IPS-18a (cell line): ENCODE measurements around the gene SCYGR7.
"Not testable (repeated sequence)": the region's sequence is repeated elsewhere in the genome, so short reads cannot be mapped to it uniquely, and the experiment has no call there.

Experiments
- H3K27ac ChIP-seq: one replicate; pipeline ENCODE4 v1.5.1; 2013; ENCODE audit warnings: low read length
- H3K27me3 ChIP-seq: one replicate; pipeline ENCODE4 v1.6.1; 2013; ENCODE audit warnings: mild to moderate bottlenecking, low read length; ENCODE audit not compliant: control insufficient read depth, insufficient read depth
- H3K36me3 ChIP-seq: one replicate; pipeline ENCODE4 v1.6.1; 2013; ENCODE audit warnings: low read depth, low read length; ENCODE audit not compliant: control insufficient read depth
- H3K4me1 ChIP-seq: one replicate; pipeline ENCODE4 v1.6.1; 2013; ENCODE audit warnings: low read depth, low read length; ENCODE audit not compliant: control insufficient read depth
- H3K4me3 ChIP-seq: one replicate; pipeline ENCODE4 v1.5.1; 2013; ENCODE audit warnings: low read length
- H3K9ac ChIP-seq: one replicate; pipeline ENCODE4 v1.6.1; 2013; ENCODE audit warnings: mild to moderate bottlenecking, low read length, moderate library complexity
- H3K9me3 ChIP-seq: one replicate; pipeline ENCODE4 v1.6.1; 2013; ENCODE audit warnings: low read depth, low read length; ENCODE audit not compliant: control insufficient read depth

The SCYGR7 gene

DNA sequence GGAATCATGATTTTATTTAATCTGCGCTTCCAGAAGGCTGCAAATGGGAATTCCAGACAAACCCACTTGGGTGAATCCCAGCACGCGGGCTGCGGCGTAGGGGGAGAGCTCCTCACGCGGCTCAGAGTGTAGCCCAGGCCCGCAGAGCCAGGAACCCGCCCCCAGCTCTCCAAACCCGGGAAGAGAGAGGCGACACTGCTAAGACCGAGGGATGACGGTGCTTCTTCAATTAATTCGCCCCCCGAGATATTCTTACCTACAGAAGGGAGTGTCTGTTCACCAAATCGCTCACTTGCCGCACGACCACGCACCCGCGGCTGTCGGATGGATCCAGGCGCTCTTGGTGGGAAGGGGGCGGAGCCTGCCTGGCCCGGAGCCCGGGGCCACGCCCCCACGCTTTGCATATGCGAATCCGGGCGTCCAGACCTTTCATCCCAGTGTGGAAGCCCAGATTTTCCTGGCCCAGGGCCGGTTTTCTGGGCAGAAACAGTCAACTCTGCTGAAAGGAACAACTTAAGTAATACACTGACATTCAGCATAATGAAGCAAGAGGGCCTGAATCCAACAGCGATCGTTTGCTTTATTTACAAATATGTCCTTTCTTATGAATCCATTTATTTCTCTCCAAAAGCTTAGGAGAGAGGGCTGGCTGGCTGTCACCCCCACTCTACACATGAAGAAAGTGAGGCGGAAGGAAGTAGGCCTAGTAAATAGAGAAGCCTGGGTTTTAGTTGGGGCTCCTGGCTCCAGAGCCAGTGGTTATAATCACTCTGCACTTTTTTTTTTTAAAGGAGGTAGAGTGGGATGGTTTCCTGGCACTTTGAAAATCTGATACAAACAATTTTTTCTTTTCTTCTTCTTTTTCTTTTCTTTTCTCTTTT, 10.2 kb upstream of the SCYGR7 start, which contains the start of gene SLC19A3:
TSS of gene SLC19A3 (minus strand) at position 342 of the 881 bp plus-strand sequence. CDS start 15,710 bp downstream, outside the sequence.
- Histone ChIP-seq H3K4me1 (peaks cover 12% of the 10 kb centered on the region), H3K27me3 (peaks cover 10% of the 10 kb centered on the region), H3K27ac (no peak within 1 kb of the TSS), H3K9me3 (no peaks in the 10 kb centered on the region), H3K9ac (no peak within 1 kb of the TSS), H3K4me3 (peak within 1 kb of the TSS; percentile 68), H3K36me3 (no peaks in the 10 kb centered on the region)

DNA sequence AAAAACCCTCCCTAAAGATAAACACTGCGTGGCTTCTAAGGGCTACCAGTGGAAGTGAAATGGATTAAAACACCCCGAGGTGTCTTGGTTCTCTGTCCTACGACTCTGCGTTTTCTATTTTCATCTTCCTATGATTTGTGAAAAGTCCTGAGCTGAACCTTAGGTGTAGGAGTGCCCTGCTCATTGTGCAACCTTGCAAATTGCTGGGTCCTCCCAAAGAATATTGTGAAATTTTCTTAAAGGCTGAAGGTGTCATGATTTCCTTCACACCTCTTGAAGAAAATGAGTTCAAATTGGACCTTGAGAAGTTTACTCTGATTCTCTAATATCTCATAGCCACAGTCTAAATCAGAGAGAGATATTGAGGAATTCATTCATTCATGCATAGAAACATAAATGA, 8.5 kb upstream of the SCYGR7 start:
- no peaks in the 10 kb centered on the region for H3K9me3 ChIP-seq
- H3K4me3 ChIP-seq, result no peak overlapping the region
- no peaks in the 10 kb centered on the region for H3K36me3 ChIP-seq
- H3K27ac ChIP-seq, result no peak overlapping the region
- peaks cover 12% of the 10 kb centered on the region for H3K4me1 ChIP-seq
- H3K9ac ChIP-seq, result no peak overlapping the region
- peaks cover 10% of the 10 kb centered on the region for H3K27me3 ChIP-seq

DNA sequence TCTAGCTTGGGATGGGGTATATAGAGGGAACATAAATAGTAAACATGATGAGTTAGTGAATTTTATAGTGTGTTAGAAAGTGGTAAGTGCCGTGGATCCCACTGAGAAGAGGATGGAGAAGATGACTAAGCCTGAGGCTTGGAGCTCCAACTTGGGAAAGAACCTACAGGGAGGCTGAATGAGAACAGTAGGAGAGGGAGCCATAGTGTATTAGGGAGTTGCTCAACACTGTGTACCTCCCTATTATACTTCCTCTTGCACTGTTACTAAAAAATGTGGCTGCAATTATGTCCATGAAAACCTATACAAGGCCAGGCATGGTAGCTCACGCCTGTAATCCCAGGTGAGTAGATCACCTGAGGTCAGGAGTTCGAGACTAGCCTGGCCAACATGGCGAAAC, 7.5 kb upstream of the SCYGR7 start:
- no peak overlapping the region for H3K4me3 ChIP-seq
- H3K9me3 ChIP-seq, result no peaks in the 10 kb centered on the region
- no peaks in the 10 kb centered on the region for H3K36me3 ChIP-seq
- peaks cover 12% of the 10 kb centered on the region for H3K4me1 ChIP-seq
- peaks cover 10% of the 10 kb centered on the region for H3K27me3 ChIP-seq
- no peak overlapping the region for H3K27ac ChIP-seq
- no peak overlapping the region for H3K9ac ChIP-seq

DNA sequence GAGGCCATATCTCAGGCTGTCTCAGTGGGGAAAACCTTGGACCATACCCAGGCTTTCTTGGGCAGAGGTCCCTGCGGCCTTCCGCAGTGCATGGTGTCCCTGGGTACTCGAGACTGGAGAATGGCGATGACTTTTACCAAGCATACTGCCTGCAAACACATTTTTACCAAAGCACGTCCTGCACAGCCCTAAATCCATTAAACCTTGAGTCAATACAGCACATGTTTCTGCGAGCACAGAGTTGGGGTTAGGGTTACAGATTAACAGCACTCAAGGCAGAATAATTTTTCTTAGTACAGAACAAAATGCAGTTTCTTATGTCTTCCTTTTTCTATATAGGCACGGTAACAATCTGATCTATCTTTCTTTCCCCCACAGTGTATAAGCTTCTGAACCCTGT, 5.3 kb upstream of the SCYGR7 start:
- H3K9ac ChIP-seq, H3K4me3 ChIP-seq, H3K27me3 ChIP-seq, H3K4me1 ChIP-seq, H3K9me3 ChIP-seq, H3K27ac ChIP-seq, H3K36me3 ChIP-seq: not testable (repeated sequence)

DNA sequence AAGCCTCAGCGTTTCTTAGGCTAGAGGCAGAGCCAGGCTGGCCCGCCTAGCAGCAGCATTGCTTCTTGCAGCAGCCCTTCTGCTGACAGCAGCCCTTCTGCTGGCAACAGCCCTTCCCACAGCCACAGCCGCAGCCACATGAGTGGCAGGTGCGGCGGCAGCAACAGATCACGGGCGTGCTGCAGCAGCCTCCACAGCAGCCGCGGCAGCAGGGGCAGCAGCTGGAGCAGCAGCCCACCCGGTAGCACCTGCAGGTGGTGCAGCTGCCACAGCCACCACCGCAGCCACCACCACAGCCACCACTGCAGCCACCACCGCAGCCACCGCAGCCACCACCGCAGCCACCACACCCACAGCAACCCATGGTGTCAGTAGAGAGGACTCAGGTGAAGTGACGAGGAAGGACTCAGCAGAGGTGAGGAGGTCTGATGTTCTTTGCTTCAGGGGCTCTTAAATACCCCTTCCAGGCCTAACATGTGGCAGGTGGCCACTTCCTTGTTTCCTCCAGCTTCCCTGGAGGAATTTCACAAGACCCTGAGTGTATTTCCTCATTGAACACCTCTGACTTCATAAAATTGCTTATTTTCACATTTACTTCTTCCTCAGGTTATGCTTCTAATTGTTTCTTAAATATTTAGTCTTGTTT, 3.6 kb upstream of the SCYGR7 start, which contains the start of gene SCYGR6:
TSS of gene SCYGR6 (minus strand) at position 364 of the 646 bp plus-strand sequence. CDS start at position 364, 0 bp downstream.
- no peaks in the 10 kb centered on the region for H3K9me3 ChIP-seq
- no peak within 1 kb of the TSS for H3K27ac ChIP-seq
- H3K36me3 ChIP-seq, result no peaks in the 10 kb centered on the region
- H3K9ac ChIP-seq, result no peak within 1 kb of the TSS
- no peaks in the 10 kb centered on the region for H3K27me3 ChIP-seq
- no peak within 1 kb of the TSS for H3K4me3 ChIP-seq
- no peaks in the 10 kb centered on the region for H3K4me1 ChIP-seq

DNA sequence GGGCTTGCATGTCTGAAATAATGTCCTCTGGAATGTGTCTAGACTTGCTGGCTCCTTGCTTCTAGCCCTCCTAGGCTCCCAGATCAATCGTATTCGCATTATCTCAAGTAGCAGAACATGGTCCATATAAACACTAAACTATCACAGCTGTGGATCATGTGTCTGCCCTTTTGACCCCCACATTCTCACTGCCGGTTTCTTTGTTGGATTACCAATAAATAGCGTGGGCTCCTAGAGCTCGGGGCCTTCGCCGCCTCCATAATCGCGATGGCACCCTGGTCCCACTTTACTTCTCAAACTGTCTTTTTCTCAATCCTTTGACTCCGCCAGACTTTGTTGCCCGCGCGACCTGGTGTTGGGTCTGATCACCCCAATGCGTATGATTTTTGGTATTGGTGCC, 11.2 kb downstream of the SCYGR7 start:
- no peaks in the 10 kb centered on the region for H3K36me3 ChIP-seq
- H3K9ac ChIP-seq, result no peak overlapping the region
- no peak overlapping the region for H3K27ac ChIP-seq
- no peaks in the 10 kb centered on the region for H3K9me3 ChIP-seq
- no peaks in the 10 kb centered on the region for H3K4me1 ChIP-seq
- H3K27me3 ChIP-seq, result no peaks in the 10 kb centered on the region
- no peak overlapping the region for H3K4me3 ChIP-seq

DNA sequence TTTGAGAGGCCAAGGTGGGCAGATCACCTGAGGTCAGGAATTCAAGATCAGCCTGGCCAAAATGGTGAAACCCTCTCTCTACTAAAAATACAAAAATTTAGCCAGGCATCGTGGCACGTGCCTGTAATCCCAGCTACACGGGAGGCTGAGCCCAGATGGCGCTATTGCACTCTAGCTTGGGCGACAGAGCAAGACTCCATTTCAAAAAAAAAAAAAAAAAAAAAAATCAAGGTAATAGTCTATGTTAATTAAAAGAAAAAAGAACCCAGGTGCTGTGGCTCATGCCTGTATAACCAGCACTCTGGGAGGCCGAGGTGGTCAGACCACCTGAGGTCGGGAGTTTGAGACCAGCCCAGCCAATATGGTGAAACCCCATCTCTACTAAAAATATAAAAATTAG, 12.6 kb downstream of the SCYGR7 start:
- not testable (repeated sequence) for H3K4me3 ChIP-seq, H3K27me3 ChIP-seq, H3K36me3 ChIP-seq, H3K27ac ChIP-seq, H3K9ac ChIP-seq, H3K9me3 ChIP-seq, H3K4me1 ChIP-seq

DNA sequence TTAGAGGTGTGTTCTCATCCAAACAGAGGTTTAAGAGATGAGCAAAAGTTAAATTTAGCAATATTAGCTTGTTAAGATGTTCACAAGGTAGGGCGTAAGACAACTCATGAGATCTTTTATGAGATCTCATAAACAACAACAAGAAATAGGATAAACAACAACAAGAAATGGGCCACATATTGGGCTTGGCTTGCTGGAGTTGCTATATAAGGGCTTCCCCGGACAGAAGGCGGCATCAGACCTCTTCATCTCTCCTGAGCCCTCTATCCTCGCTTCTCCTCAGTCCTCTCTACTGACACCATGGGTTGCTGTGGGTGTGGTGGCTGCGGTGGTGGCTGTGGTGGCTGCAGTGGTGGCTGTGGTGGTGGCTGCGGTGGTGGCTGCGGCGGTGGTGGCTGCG, 17.5 kb downstream of the SCYGR7 start, which contains the start of gene SCYGR8:
TSS of gene SCYGR8 (plus strand) at position 301 of the 400 bp plus-strand sequence. CDS start at position 301, 0 bp downstream.
- Histone ChIP-seq H3K27me3 (no peaks in the 10 kb centered on the region), H3K27ac (no peak within 1 kb of the TSS), H3K4me3 (no peak within 1 kb of the TSS), H3K36me3 (no peaks in the 10 kb centered on the region), H3K9me3 (no peaks in the 10 kb centered on the region), H3K4me1 (no peaks in the 10 kb centered on the region), H3K9ac (no peak within 1 kb of the TSS)

DNA sequence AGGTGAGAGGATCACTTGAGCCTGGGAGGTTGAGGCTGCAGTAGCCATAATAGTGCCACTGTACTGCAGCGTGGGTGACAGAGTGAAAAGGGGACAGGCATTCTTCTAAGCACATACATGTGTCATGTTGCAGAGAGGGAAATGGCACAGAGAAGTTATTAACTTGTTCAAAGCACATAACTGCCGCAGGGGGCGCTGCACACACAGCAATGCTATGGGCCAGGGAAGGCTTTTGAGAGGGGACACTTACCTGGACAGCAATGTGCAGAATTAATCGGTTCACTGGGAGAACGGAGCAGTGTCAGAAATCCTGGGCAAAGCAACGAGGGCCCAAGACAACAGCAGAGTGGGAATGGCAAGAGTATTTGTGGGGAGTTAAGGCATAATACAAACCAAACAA, 19.9 kb downstream of the SCYGR7 start:
- no peak overlapping the region for H3K4me3 ChIP-seq
- no peaks in the 10 kb centered on the region for H3K9me3 ChIP-seq
- H3K36me3 ChIP-seq, result no peaks in the 10 kb centered on the region
- no peaks in the 10 kb centered on the region for H3K27me3 ChIP-seq
- H3K27ac ChIP-seq, result no peak overlapping the region
- H3K4me1 ChIP-seq, result no peaks in the 10 kb centered on the region
- no peak overlapping the region for H3K9ac ChIP-seq

DNA sequence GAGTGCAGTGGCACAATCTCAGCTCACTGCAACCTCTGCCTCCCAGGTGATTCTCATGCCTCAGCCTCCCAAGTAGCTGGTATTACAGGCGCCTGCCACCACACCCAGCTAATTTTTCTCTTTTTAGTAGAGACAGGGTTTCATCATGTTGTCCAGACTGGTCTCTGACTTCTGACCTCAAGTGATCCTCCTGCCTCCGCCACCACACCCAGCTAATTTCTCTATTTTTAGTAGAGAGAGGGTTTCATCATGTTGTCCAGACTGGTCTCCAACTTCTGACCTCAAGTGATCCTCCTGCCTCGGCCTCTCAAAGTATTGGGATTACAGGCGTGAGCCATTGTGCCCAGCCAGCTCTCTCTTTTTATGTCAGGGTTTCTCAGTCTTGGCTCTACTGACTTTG, 28.1 kb downstream of the SCYGR7 start:
- H3K36me3 ChIP-seq, H3K27me3 ChIP-seq, H3K9ac ChIP-seq, H3K9me3 ChIP-seq, H3K4me3 ChIP-seq, H3K4me1 ChIP-seq, H3K27ac ChIP-seq: not testable (repeated sequence)

DNA sequence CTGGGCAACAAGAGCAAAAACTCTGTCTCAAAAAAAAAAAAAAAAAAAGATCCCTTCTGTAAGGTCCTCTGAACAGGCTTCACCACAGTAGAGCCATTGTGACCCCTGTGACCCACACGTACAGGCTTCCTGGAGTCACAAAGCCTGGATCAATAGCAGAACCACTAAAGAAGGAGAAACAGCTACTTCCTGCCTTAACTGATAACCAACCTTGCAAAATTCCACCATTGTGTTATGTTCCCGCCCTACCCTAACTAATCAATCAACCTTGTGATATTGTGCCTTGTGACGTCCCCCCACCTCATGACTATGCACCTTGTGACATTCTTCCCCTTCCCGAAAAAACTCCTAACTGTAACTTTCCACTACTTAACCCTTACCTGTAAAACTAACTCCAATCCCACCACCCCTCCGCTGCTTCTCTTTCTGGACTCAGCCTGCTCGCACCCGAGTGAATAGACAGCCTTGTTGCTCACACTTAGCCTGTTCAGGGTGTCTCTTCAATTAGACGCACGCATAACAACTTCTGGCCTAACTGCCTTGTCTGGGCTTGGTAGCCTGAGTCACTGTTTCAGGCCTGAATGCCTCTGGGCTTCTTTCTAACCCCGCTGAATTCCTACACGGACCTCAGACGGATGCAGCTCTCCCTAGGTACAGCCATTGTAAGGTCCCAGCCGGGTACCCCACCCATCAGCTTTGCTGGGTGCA, 31.4 kb downstream of the SCYGR7 start:
- Histone ChIP-seq H3K27me3 (no peaks in the 10 kb centered on the region), H3K27ac (no peak overlapping the region), H3K9ac (no peak overlapping the region), H3K4me3 (no peak overlapping the region), H3K36me3 (no peaks in the 10 kb centered on the region), H3K9me3 (no peaks in the 10 kb centered on the region), H3K4me1 (peaks cover 7% of the 10 kb centered on the region)
